Stimulated activated naive CD8-positive, alpha-beta T cell treated with anti-CD3 and anti-CD28 coated beads, Interleukin-15, Interleukin-2, amounts not matched to agents 100 U/mL and 50 U/mL, for 24 hours (primary cell): ENCODE measurements around the gene MR1.

Experiments used
- ATAC-seq: fragments of 150-1000 bp; cut with Tn5 transposase; one replicate; pipeline ENCODE4 v1.10.0; 2021
- DNase-seq: peaks from one replicate; pipeline ENCODE4 v3.0.0; 2021

MR1 gene

DNA sequence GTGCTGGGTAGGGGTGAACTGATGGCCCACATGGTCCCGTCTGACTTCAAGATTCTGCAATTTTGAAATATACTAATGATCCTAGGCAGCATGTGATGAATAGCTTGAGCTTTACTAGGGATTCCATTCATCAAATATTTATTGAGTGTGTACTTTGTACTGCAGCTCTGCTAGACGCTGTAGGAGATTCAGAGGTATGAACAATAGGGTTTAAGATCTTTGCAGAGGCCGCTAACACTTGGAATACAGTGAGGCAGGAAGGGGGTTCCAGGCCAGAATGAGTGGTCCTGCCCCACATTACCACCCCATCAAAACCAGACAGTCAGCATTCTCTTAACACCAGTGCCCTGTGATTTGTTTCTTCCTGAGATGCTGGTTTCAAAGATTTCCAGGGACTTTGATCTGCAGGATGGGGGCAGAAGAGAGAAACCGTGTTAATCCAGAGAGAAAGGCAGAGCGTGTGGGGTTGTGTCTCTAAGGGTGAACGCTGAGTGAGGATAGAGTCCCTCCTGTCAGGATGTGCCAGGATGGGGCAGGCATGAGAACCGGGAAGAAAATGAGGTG, 74.6 kb downstream of the MR1 start:
- DNase-seq (no peak), ATAC-seq (no peak)

DNA sequence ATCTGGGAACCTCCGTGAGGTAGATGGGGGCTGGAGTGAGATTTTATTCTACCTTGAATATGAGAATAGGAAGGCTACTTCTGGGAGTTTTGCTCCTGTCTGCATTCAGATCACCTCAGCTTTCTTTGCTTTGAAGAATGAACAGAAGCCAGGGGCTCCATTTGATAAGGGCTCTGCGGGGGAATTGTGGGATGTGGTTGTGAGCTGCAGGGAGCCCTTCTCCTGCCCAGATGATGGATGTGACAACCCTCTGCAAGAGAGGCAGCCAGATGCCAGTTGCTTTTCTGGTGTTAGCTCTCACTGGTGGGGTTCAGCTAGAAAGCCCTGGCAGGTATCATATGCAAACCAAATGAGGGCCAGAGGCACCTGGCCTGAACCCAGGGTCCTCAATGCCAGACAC, 76.2 kb downstream of the MR1 start:
- ATAC-seq (no peak), DNase-seq (no peak)
